Thyroid gland (tissue), 4 donors: ENCODE results near the gene FREM3.

ENCODE experiments used
- POLR2A ChIP-seq, 2 donors: fragments of 450-650 bp; IDR thresholded peaks; one replicate each; pipeline ENCODE4 v1.6.1; 2017; ENCODE audit warnings: antibody characterized with exemption in 2 of 2, mild to moderate bottlenecking in 2 of 2, moderate library complexity in 1 of 2
- TF ChIP-seq, protein P1 (sequence below), 6 experiments: fragments of 200-600 bp in 3 of 6; fragments of 450-650 bp in 3 of 6; sonication (generic) in 3 of 6; IDR thresholded peaks; one replicate each; pipeline ENCODE4 v1.5.1; 2016 to 2019; ENCODE audit warnings: antibody characterized with exemption in 6 of 6, mild to moderate bottlenecking in 2 of 6, inconsistent platforms in 1 of 6, moderate library complexity in 1 of 6

DNA sequence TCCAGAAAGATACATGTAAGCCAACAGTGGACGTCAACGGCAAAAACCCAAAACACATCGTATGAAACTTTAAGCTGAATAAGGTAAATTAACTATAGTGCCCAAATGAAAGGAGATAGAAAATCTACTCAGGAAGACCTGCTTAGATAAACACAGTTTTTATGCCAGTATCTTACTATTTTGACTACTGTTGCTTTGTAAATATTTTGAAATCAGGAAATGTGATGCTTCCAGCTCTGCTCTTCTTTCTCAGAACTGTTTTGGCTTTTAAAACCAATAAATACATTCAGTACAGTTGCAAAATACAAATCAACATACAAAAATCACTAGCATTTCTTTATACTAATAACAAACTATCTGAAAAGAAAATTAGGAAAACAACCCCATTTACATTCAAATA, 103.2 kb downstream of the FREM3 start:
- TF ChIP-seq POLR2A (IDR thresholded peaks at IDR 0.05) = no peak
- TF ChIP-seq, protein P1, sequence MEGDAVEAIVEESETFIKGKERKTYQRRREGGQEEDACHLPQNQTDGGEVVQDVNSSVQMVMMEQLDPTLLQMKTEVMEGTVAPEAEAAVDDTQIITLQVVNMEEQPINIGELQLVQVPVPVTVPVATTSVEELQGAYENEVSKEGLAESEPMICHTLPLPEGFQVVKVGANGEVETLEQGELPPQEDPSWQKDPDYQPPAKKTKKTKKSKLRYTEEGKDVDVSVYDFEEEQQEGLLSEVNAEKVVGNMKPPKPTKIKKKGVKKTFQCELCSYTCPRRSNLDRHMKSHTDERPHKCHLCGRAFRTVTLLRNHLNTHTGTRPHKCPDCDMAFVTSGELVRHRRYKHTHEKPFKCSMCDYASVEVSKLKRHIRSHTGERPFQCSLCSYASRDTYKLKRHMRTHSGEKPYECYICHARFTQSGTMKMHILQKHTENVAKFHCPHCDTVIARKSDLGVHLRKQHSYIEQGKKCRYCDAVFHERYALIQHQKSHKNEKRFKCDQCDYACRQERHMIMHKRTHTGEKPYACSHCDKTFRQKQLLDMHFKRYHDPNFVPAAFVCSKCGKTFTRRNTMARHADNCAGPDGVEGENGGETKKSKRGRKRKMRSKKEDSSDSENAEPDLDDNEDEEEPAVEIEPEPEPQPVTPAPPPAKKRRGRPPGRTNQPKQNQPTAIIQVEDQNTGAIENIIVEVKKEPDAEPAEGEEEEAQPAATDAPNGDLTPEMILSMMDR (IDR thresholded peaks at IDR 0.05) = no peak
